HG03097 (cell line): ENCODE results near the gene HESX1.

ENCODE experiments used
- ATAC-seq: cut with Tn5 transposase; IDR thresholded peaks from one replicate; pipeline ENCODE4 v1.9.1; 2021; ENCODE audit not compliant: unreplicated experiment, low FRiP score

HESX1 gene

DNA sequence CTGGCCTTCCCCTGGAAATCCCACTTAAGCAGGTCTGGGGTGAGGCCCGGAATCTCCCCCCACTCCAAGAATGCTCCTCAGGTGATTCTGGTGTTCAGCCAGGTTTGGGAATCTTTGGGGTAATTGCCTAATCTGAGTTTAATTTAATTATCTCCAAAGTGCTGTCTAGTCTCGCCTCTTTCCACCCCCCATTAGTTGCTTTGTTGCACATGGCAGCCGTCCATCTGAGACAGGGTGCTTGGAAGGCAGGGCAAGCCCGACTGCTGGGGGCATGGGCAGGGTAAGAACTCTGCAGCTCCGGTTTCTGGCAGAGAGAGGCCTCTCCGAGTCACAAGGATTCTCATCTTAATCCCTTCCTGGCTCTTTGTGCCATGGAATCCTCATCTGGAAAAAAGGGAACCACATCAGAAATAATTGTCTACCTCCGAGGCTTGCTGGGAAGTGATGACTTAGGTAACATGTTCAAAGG lies 49.6 kb downstream of the HESX1 start:
- no peak for ATAC-seq
